ENCODE measurements around the gene FFAR3.

FFAR3 gene

DNA sequence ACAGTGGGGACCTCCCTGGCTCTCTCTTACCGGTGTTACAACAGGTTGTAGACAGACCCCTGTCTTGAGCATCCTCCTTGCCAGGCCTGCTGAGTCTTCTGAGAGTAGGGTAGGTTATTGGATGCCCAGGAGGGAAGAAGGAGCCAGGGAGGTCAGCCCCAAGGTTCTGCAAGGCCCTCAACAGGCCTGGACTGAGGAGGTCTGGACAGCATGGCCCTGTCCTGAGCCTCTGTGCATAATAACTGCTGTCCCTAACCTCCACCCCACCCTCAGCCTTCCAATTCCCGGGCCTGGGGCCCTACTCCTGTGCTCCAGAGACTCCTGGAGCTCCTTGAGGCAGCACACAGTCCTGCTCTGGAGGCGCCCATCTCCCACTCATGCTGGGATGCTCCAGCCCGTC lies 28.9 kb upstream of the FFAR3 start:
- DNase-seq = no peak

DNA sequence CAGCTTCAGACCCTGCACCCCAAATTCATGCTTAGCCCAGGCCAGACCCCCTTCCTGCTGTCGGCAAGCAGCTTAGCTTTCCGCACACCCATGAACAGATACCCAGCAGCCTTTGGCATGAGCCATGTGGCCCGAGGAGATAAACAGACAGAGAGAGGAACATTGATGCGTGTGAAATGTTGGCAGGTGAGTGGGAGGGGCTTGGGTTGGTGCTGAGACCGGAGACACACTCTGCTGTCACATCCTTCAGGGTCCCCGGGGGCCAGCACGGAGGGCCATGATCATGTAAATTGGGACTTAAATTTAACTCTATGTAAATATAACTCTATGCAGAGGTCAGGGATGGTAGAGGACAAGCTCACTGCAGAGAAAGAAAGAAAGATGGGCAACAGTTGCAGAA lies 27.8 kb upstream of the FFAR3 start:
- no peak for DNase-seq

- DNase-seq = no peak
Observed at GRCh38 chr19:35331551-35332214, 26.6 kb upstream of the FFAR3 start.

GRCh38 chr19:35332817-35333216 lies 25.4 kb upstream of the FFAR3 start:
- DNase-seq = no peak

DNA sequence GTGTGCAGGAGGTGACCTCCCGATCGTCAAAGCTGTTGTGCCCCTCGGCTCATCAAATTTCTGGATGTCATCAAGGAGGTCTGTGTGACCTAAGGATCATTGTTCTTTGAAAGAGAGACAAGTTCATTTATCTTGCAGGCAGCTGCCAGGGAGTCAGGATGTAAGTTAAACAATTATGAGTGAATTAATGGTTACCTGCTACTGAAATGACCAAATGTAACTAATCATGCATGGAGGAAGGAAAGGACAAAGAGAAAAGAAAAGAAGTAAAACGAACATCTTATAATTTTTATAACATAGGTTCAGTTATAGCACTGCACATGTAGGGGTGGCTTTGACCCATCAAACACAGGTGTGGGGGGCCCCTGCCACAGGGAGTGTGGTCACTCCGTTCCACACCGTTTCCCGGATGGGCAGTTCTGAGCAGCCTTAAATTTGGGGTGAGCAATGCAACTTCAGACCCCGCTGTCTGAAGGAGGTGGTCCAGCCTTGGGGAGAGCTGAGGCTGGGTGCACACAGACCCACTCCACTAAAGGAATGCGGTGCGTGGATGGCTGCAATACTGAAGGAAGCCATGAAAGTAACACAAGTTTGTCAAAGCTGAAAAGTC lies 24.0 kb upstream of the FFAR3 start:
- DNase-seq = no peak

DNA sequence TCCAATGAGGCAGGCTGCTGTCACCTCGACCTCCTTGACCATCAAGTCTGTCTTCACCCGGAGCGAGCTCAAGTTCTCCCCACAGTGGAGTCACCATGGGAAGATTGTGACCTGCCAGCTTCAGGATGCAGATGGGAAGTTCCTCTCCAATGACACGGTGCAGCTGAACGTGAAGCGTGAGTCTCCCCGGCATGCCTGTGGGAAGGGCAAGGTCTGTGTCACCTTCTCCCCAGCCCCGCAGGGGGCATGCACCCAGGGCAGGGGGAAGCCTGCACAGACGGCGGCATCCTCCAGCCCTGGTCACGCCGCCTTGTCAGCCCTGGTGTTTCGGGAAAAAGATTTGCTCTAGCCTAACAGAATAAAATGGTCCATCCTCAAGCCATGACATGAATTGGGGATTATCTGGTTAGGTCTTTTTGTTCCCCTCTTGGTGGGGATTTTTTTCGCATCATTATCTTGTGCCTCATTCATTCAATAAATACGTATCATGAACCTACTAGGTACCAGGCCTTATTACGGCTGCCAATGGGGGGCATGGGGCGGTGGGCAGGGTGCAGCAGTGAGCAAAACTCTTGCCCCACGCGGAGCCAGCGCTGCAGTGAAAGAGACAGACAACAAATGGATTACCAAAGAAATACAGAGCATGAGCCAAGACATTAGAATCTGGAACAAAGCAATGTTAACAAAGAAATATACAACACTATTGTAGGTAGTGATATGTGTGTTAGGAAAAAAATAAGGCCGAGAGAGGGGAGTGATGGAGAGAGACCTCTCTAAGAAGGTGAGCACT lies 21.9 kb upstream of the FFAR3 start:
- no peak for DNase-seq

- no peak for DNase-seq
Observed at GRCh38 chr19:35337097-35337983, 20.9 kb upstream of the FFAR3 start.

DNA sequence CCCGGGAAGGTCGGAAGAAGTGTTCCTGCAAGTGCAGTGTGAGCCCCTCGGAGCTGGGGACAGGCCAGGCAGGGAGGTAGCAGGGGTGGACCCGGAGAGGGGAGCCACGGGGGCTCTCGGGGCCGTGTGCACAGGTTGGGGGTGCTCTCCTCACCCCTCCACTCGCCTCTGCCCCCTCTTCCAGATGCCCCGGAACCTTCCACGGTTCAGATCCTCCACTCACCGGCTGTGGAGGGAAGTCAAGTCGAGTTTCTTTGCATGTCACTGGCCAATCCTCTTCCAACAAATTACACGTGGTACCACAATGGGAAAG lies 20.3 kb upstream of the FFAR3 start:
- DNase-seq = no peak

DNA sequence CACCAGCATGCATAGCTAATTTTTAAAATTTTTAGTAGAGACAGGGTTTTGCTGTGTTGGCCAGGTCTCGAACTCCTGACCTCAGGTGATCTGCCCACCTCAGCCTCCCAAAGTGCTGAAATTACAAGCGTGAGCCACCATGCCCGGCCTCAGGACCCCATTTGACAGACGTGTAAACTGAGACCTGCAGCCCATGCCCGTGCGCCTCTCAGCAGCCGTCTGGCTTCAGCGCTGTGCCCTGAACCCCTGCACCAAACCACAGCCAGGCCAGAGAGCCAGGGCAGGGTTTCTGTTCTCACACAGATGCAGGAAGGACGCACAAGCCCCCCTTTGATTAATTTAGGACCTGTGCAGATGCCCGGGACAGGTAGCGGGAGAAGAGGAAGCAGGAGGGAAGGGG lies 17.8 kb upstream of the FFAR3 start:
- DNase-seq = no peak

- DNase-seq = no peak
Observed at GRCh38 chr19:35341006-35341405, 17.3 kb upstream of the FFAR3 start.

GRCh38 chr19:35341565-35342225 lies 16.6 kb upstream of the FFAR3 start:
- DNase-seq = no peak

GRCh38 chr19:35342430-35342829 lies 15.8 kb upstream of the FFAR3 start:
- no peak for DNase-seq

DNA sequence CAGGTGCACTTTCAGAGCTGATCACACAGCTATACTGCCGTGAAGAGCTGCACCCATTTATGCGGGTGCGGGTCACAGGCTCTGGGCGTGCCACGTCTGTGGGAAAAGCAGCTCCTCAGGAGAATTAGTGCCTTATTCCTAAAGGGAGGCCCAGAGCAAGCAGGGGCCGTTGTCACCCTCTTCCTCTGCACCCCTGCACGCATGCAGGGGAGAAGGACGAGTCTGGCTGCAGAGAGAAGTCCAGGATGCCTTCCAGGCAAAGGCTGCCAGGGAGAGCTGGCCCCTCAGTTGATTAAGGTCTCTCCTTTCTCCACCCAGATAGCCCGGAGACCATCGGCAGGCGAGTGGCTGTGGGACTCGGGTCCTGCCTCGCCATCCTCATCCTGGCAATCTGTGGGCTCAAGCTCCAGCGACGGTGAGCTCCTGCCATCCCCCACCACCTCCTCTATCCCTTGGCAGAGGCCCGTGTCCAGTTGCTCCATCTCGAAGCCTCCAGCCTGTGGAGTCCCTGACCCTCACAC lies 13.7 kb upstream of the FFAR3 start:
- no peak for DNase-seq

DNA sequence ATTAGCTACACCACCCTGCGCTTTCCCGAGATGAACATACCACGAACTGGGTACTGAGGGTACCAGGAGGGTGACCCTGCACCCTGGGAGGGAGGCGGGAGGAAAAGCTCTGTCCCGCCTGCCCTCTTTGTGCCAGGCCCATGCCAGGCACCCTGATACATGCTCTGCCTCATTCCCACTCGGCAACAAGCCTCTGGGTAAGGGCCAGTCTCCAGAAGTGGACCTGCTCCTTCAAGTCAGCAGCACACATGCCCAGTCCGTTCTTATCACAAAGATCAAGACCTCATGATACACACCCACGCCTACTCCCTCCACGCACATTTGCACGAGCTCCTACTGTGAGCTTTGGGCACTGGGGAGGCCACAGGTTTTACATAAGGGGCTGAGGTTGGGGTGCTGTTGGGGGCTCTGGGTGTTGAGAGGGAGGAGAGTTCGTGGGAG lies 12.6 kb upstream of the FFAR3 start:
- no peak for DNase-seq

GRCh38 chr19:35346193-35347052 lies 11.8 kb upstream of the FFAR3 start:
- DNase-seq = no peak

DNA sequence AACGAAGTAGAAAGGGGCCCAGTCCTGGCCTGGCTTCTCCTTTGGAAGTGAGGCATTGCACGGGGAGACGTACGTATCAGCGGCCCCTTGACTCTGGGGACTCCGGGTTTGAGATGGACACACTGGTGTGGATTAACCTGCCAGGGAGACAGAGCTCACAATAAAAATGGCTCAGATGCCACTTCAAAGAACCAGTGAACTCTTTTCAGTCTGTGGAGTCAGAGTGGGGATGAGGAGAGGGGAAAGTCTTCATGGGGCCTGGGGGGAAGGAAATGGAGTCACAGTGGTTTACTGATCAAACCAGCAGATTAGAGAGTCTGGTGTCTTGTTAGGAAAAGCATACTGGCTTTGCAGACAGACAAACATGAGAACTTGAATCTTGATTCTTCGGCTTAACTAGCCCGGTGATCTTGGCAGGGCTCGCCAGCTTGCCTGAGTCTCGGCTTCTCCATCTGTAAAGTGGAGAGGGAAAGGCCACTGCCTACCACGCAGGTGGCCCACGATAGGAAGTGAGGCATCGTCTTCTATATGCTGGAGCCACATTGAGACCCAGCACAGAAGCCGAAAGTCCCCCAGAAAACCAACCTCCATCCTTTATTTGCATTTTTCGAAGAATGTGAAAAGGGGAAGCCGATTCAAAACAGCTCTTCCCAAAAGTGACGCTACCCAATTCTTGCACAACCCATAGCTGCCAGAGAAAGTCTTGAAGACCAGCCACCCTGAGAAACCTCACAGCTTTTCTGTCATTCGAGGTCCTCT lies 10.9 kb upstream of the FFAR3 start, which contains the start of gene FFAR1:
TSS of gene FFAR1 (plus strand) at position 732 of the 759 bp plus-strand sequence. CDS start 3,650 bp downstream, outside the sequence.
- DNase-seq = peak in 2 of 56 donors; percentile 2 to 25

- DNase-seq = no peak
Observed at GRCh38 chr19:35347930-35348298, 10.3 kb upstream of the FFAR3 start.

DNA sequence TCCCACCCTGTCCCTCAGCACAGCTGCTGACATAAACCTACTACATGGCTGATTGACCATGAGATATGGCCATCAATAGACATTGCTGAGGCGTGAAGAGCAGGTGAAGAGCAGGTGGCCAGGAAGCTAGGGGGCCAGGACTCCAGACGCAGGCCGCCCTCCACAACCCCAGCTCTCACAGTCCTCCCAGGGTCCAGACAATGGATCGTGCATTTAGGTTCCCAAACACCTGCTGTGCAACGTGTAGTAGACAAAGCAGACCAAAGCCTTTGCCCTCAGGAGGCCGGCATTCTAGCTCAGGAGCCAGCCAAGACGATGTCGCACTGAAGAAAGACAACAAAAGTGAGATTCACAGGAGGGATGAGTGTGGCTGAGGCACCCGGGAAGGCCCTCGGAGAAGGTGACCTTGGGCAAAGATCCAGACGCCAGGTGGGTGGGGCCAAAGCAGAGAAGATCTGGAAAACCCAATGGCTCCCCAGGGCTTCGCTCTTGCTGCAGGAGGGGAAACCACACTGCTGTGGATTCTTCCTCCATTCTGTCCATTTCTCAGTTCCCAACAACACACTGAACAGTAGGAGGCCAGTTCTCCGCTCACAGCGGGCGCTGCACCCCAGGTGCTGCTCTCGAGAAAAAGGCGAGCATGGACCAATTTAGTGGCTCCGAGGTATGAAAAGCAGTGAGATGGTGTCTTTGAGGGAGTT lies 9.2 kb upstream of the FFAR3 start:
- DNase-seq = no peak
